Suprapubic skin (tissue), 4 donors: ENCODE measurements around the gene VPS26B. TPM values are rescaled to one million over a fixed set of nuclear protein-coding genes. Genes with fewer than 3 reads are reported as not detected.

Source experiments
- DNase-seq, 2 donors: peaks; one replicate each; pipeline ENCODE4 v3.0.0-alpha.2; 2019; ENCODE audit warnings: low spot score in 2 of 2
- H3K27ac ChIP-seq: fragments of 200-600 bp; sonication (generic); one replicate; pipeline ENCODE4 v1.5.1; 2019
- H3K27me3 ChIP-seq: fragments of 200-600 bp; sonication (generic); one replicate; pipeline ENCODE4 v1.5.1; 2019
- H3K36me3 ChIP-seq: fragments of 200-600 bp; sonication (generic); one replicate; pipeline ENCODE4 v1.5.1; 2019
- H3K4me1 ChIP-seq: fragments of 200-600 bp; sonication (generic); one replicate; pipeline ENCODE4 v1.5.1; 2019
- H3K4me3 ChIP-seq: fragments of 200-600 bp; sonication (generic); one replicate; pipeline ENCODE4 v1.5.1; 2019; ENCODE audit warnings: mild to moderate bottlenecking
- H3K9me3 ChIP-seq: fragments of 200-600 bp; sonication (generic); one replicate; pipeline ENCODE4 v1.5.1; 2019
- EP300 ChIP-seq: sonication (generic); formaldehyde crosslinking; IDR thresholded peaks from one replicate; pipeline ENCODE4 v1.6.1; 2017; ENCODE audit warnings: antibody characterized with exemption
- POLR2A ChIP-seq, 2 donors: fragments of 450-650 bp; IDR thresholded peaks; one replicate each; pipeline ENCODE4 v1.6.1; 2017; ENCODE audit warnings: antibody characterized with exemption in 2 of 2, mild to moderate bottlenecking in 2 of 2, moderate library complexity in 2 of 2
- POLR2AphosphoS5 ChIP-seq, 3 donors: sonication (generic); formaldehyde crosslinking; IDR thresholded peaks; one replicate each; pipeline ENCODE4 v1.6.1; 2017; ENCODE audit warnings: antibody characterized with exemption in 3 of 3
- WGBS: methylation state at CpG from one replicate; pipeline ENCODE4 v1.1.5; 2018; 5-methylcytosine and 5-hydroxymethylcytosine counted together
- total RNA-seq, 4 donors: library from RNA; depleted of rRNA; stranded (reverse); fragments of >200 nt; gene quantifications; one replicate each; pipeline ENCODE4 v1.1.0, GENCODE V29; 2016
- TF ChIP-seq, protein P1 (sequence below), 2 donors: fragments of 200-600 bp in 1 of 2; fragments of 450-650 bp in 1 of 2; sonication (generic) in 1 of 2; IDR thresholded peaks; one replicate each; pipeline ENCODE4 v1.5.1; 2016 to 2019; ENCODE audit warnings: antibody characterized with exemption in 2 of 2, mild to moderate bottlenecking in 1 of 2, moderate library complexity in 1 of 2

The VPS26B gene
- total RNA-seq, 4 donors from 2014 or later, result 60.4 to 80.9 (median 74.4) TPM

DNA sequence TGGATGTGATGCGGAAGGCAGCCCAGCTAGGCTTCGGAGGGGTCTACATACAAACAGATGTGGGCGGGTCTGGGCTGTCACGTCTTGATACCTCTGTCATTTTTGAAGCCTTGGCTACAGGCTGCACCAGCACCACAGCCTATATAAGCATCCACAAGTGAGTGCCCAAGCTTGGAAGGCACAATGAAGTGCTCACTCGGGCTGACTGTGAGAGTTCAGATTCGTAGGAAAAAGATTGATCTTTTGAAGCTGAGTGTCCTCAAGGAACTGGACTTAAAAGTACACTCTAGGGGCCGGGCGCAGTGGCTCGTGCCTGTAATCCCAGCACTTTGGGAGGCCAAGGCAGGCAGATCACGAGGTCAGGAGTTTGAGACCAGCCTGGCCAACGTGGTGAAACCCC, 32.6 kb downstream of the VPS26B start:
- peaks cover 49% of the 10 kb centered on the region for H3K36me3 ChIP-seq
- H3K27ac ChIP-seq, result no peak overlapping the region
- 96% methylated on average over 11 of the region's 11 CpGs for WGBS
- TF ChIP-seq, protein P1, sequence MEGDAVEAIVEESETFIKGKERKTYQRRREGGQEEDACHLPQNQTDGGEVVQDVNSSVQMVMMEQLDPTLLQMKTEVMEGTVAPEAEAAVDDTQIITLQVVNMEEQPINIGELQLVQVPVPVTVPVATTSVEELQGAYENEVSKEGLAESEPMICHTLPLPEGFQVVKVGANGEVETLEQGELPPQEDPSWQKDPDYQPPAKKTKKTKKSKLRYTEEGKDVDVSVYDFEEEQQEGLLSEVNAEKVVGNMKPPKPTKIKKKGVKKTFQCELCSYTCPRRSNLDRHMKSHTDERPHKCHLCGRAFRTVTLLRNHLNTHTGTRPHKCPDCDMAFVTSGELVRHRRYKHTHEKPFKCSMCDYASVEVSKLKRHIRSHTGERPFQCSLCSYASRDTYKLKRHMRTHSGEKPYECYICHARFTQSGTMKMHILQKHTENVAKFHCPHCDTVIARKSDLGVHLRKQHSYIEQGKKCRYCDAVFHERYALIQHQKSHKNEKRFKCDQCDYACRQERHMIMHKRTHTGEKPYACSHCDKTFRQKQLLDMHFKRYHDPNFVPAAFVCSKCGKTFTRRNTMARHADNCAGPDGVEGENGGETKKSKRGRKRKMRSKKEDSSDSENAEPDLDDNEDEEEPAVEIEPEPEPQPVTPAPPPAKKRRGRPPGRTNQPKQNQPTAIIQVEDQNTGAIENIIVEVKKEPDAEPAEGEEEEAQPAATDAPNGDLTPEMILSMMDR (IDR thresholded peaks at IDR 0.05), result no peak
- no peak for TF ChIP-seq POLR2AphosphoS5 (IDR thresholded peaks at IDR 0.05)
- TF ChIP-seq EP300, result no peak
- no peak for TF ChIP-seq POLR2A (IDR thresholded peaks at IDR 0.05)
- peaks cover 21% of the 10 kb centered on the region for H3K4me1 ChIP-seq
- H3K4me3 ChIP-seq, result no peak overlapping the region
- H3K27me3 ChIP-seq, result no peaks in the 10 kb centered on the region
- no peaks in the 10 kb centered on the region for H3K9me3 ChIP-seq
- no peak for DNase-seq

DNA sequence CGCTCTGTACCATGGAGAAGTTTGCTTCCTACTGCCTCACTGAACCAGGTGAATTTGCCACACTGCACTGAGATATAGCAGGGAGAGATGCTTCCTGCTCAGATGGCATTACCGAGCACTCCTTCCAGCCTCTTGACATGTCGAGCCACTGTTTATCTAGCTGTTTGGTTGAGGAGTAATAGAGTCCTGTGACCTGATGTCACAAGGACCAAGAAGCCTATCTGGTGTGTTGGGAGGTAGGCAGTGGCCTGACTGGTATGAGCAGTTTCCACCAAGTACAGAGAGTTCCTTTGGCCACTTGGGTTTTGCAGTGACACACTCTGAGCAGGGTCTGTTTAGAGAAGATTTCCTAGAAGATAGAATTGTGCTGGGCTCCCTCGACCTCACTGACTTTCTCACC, 34.1 kb downstream of the VPS26B start:
- H3K27me3 ChIP-seq, result no peaks in the 10 kb centered on the region
- no peak for TF ChIP-seq POLR2AphosphoS5 (IDR thresholded peaks at IDR 0.05)
- TF ChIP-seq EP300, result no peak
- TF ChIP-seq, protein P1 (IDR thresholded peaks at IDR 0.05), result no peak
- TF ChIP-seq POLR2A (IDR thresholded peaks at IDR 0.05), result no peak
- H3K36me3 ChIP-seq, result peaks cover 64% of the 10 kb centered on the region
- H3K4me1 ChIP-seq, result peaks cover 16% of the 10 kb centered on the region
- 94% methylated on average over 4 of the region's 4 CpGs for WGBS
- DNase-seq, result no peak
- H3K9me3 ChIP-seq, result no peaks in the 10 kb centered on the region
- H3K4me3 ChIP-seq, result no peak overlapping the region
- H3K27ac ChIP-seq, result no peak overlapping the region

DNA sequence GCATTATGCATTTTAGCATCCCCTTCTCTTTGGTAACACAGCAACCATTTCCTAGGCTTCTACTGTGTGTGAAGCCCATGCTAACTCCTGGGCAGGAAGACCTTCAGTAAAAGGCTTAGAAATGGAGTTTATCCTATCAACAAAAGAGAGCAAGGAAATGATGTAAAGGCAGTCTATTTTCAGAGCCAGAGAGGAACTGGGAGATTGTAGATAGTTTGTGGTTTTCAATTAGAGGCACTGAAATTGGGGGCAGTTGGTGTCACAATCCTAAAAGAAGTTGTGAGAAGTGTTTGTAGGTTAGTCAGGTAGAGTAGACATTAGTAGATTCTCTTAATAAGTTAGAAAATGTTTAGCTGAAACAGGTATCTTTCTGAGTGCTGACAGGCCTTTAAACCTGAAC, 36.0 kb downstream of the VPS26B start:
- H3K27ac ChIP-seq, result no peak overlapping the region
- peaks cover 69% of the 10 kb centered on the region for H3K36me3 ChIP-seq
- DNase-seq, result no peak
- H3K9me3 ChIP-seq, result no peaks in the 10 kb centered on the region
- H3K27me3 ChIP-seq, result no peaks in the 10 kb centered on the region
- H3K4me1 ChIP-seq, result no peaks in the 10 kb centered on the region
- no peak overlapping the region for H3K4me3 ChIP-seq
- TF ChIP-seq POLR2AphosphoS5 (IDR thresholded peaks at IDR 0.05), result no peak
- no peak for TF ChIP-seq EP300
- TF ChIP-seq, protein P1 (IDR thresholded peaks at IDR 0.05), result no peak
- no peak for TF ChIP-seq POLR2A (IDR thresholded peaks at IDR 0.05)

DNA sequence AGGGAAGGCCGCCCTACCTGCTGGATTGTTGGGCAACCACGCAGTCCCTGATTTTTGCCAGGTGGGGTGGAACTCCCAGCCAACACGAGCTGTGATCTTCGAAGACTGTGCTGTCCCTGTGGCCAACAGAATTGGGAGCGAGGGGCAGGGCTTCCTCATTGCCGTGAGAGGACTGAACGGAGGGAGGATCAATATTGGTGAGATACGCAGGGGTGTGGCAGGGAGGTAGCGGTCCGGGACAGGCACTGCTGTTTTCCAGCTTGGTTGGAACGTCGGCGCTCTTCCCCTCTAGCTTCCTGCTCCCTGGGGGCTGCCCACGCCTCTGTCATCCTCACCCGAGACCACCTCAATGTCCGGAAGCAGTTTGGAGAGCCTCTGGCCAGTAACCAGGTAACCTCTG, 36.5 kb downstream of the VPS26B start:
- H3K36me3 ChIP-seq, result peaks cover 69% of the 10 kb centered on the region

DNA sequence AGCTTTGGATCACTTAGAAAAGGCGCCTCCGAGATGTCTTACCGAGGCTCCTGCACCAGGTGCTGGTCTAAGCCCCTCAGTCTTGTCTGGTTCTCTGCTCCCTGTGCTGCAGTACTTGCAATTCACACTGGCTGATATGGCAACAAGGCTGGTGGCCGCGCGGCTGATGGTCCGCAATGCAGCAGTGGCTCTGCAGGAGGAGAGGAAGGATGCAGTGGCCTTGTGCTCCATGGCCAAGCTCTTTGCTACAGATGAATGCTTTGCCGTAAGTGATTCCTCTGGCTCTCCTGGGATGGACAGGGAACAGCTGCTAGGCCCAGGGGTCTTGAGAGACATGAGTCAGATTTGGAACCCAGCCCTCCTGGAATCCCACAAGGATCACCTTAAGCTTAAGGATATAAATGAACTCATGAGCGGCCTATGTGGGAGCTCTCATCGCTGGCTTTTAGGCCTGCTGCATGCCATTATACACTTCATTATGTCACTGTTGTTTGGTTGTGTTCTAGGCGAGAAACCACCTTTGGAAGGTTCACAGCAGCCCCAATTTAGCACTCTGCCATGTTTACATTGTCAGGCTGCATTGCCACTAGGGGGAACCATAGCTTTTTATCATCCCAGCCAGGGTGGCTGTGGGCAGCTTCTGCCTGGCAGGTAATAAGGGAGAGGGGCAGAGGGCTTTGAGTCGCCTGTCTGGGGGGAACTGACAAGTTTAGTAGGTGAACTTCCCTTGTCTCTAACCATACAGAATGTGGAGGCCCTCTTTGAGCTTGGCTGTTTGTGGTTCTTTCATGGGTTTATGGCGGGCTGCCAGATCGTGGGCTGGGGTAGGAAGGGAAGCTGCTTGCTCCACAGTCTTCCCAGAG, 37.4 kb downstream of the VPS26B start:
- Histone ChIP-seq H3K27ac (no peak overlapping the region), H3K9me3 (no peaks in the 10 kb centered on the region), H3K4me1 (peaks cover 11% of the 10 kb centered on the region), H3K27me3 (no peaks in the 10 kb centered on the region), H3K4me3 (no peak overlapping the region), H3K36me3 (peaks cover 69% of the 10 kb centered on the region)
- peak in 1 of 2 donors; percentile 54 for DNase-seq
- TF ChIP-seq POLR2AphosphoS5 (IDR thresholded peaks at IDR 0.05), result no peak
- TF ChIP-seq, protein P1 (IDR thresholded peaks at IDR 0.05), result peak; percentile 11 to 40
- WGBS, result 87% methylated on average over 12 of the region's 14 CpGs

More for the DNA sequence above, 36.5 kb downstream of the VPS26B start:
- H3K4me1 ChIP-seq, result peaks cover 2% of the 10 kb centered on the region
- DNase-seq, result no peak
- H3K27me3 ChIP-seq, result no peaks in the 10 kb centered on the region
- TF ChIP-seq EP300 (no peak), POLR2A (IDR thresholded peaks at IDR 0.05) (no peak), POLR2AphosphoS5 (IDR thresholded peaks at IDR 0.05) (no peak)
- TF ChIP-seq, protein P1 (IDR thresholded peaks at IDR 0.05), result no peak
- no peak overlapping the region for H3K27ac ChIP-seq
- 81% methylated on average over 2 of the region's 16 CpGs for WGBS
- no peak overlapping the region for H3K4me3 ChIP-seq
- H3K9me3 ChIP-seq, result no peaks in the 10 kb centered on the region
